GM23338 (cell line): ENCODE measurements around the gene CXorf66. TPM values are rescaled to one million over a fixed set of nuclear protein-coding genes. Genes with fewer than 3 reads are reported as not detected.

Source experiments
- ATAC-seq: fragments of 200-7000 bp; cut with Tn5 transposase; 3 replicates; pipeline ENCODE4 v1.9.1; 2020
- DNase-seq: peaks from one replicate; pipeline ENCODE4 v3.0.0-alpha.2; 2015; ENCODE audit warnings: low spot score
- H2AFZ ChIP-seq: fragments of 200-600 bp; sonication (generic); 2 replicates; pipeline ENCODE4 v1.8.0; 2016; ENCODE audit warnings: antibody characterized with exemption, mild to moderate bottlenecking, moderate library complexity
- H3F3A ChIP-seq: fragments of 200-600 bp; sonication (generic); replicated peaks from 2 replicates; pipeline ENCODE4 v1.8.0; 2017; ENCODE audit warnings: antibody characterized with exemption, mixed run types, low read depth
- H3K27ac ChIP-seq: fragments of 200-600 bp; sonication (generic); 2 replicates; pipeline ENCODE4 v1.6.1; 2016; ENCODE audit warnings: low read depth
- H3K27me3 ChIP-seq: fragments of 200-600 bp; sonication (generic); 2 replicates; pipeline ENCODE4 v1.8.0; 2016; ENCODE audit warnings: mild to moderate bottlenecking, mixed run types, moderate library complexity; ENCODE audit not compliant: insufficient read depth
- H3K36me3 ChIP-seq: fragments of 200-600 bp; sonication (generic); 2 replicates; pipeline ENCODE4 v1.8.0; 2016; ENCODE audit warnings: mild to moderate bottlenecking; ENCODE audit not compliant: insufficient read depth
- H3K4me1 ChIP-seq: fragments of 200-600 bp; sonication (generic); 2 replicates; pipeline ENCODE4 v1.8.0; 2016; ENCODE audit warnings: mild to moderate bottlenecking, moderate library complexity; ENCODE audit not compliant: insufficient read depth
- H3K4me2 ChIP-seq: fragments of 200-600 bp; sonication (generic); 2 replicates; pipeline ENCODE4 v1.7.1; 2017; ENCODE audit warnings: mixed run types
- H3K4me3 ChIP-seq: fragments of 200-600 bp; sonication (generic); 2 replicates; pipeline ENCODE4 v1.6.1; 2016; ENCODE audit warnings: mixed run types
- H3K79me2 ChIP-seq: fragments of 200-600 bp; sonication (generic); replicated peaks from 2 replicates; pipeline ENCODE4 v1.8.0; 2017; ENCODE audit warnings: mild to moderate bottlenecking; ENCODE audit not compliant: insufficient read depth
- H3K9me2 ChIP-seq: fragments of 200-600 bp; sonication (generic); 2 replicates; pipeline ENCODE4 v1.8.0; 2017; ENCODE audit not compliant: insufficient read depth
- H4K20me1 ChIP-seq: fragments of 200-600 bp; sonication (generic); replicated peaks from 2 replicates; pipeline ENCODE4 v1.8.0; 2017; ENCODE audit warnings: mild to moderate bottlenecking; ENCODE audit not compliant: insufficient read depth
- H3K27ac Mint-ChIP-seq: 2 replicates; pipeline ENCODE4 v1.8.0; 2020; ENCODE audit warnings: inconsistent platforms, mild to moderate bottlenecking, moderate library complexity, mixed read lengths
- H3K27me3 Mint-ChIP-seq: 3 replicates; pipeline ENCODE4 v1.8.0; 2022; ENCODE audit warnings: low read depth, mild to moderate bottlenecking, moderate library complexity, mixed read lengths, inconsistent platforms; ENCODE audit not compliant: insufficient read depth, poor library complexity
- H3K36me3 Mint-ChIP-seq: 3 replicates; pipeline ENCODE4 v1.8.0; 2021; ENCODE audit warnings: low read depth, mild to moderate bottlenecking, inconsistent platforms, moderate library complexity, mixed read lengths
- H3K4me1 Mint-ChIP-seq: 3 replicates; pipeline ENCODE4 v1.8.0; 2020; ENCODE audit warnings: mild to moderate bottlenecking, inconsistent platforms, mixed read lengths
- H3K4me3 Mint-ChIP-seq: 3 replicates; pipeline ENCODE4 v1.8.0; 2021; ENCODE audit warnings: moderate library complexity, mild to moderate bottlenecking, inconsistent platforms, mixed read lengths
- H3K9me3 Mint-ChIP-seq: 3 replicates; pipeline ENCODE4 v1.8.0; 2020; ENCODE audit warnings: moderate library complexity, mild to moderate bottlenecking, inconsistent platforms, mixed read lengths
- CREB1 ChIP-seq: fragments of 250-450 bp; sonication (Bioruptor Pico); IDR thresholded peaks from 2 replicates; pipeline ENCODE4 v1.5.0; 2020; ENCODE audit warnings: low read depth, mild to moderate bottlenecking, moderate library complexity
- CTCF ChIP-seq, 2 experiments: fragments of 200-600 bp in 1 of 2; sonication (generic) in 1 of 2; conservative IDR thresholded peaks; 2 replicates each; pipeline versions ENCODE4 v1.5.1 to v1.6.1; 2016 to 2017; ENCODE audit warnings: antibody characterized with exemption in 2 of 2, low read depth in 2 of 2, mild to moderate bottlenecking in 2 of 2, moderate library complexity in 1 of 2
- ETS1 ChIP-seq: IDR thresholded peaks from 2 replicates; pipeline ENCODE4 v1.6.1; 2016; ENCODE audit warnings: antibody characterized with exemption
- EZH2 ChIP-seq: fragments of 200-600 bp; sonication (generic); IDR thresholded peaks from one replicate; pipeline ENCODE4 v1.8.0; 2017; ENCODE audit warnings: antibody characterized with exemption, mild to moderate bottlenecking, low read depth; ENCODE audit not compliant: unreplicated experiment
- EZH2phosphoT487 ChIP-seq: fragments of 200-600 bp; sonication (generic); IDR thresholded peaks from one replicate; pipeline ENCODE4 v1.8.1; 2018; ENCODE audit warnings: antibody characterized with exemption; ENCODE audit not compliant: unreplicated experiment
- JUNB ChIP-seq: IDR thresholded peaks from one replicate; pipeline ENCODE4 v1.6.1; 2016; ENCODE audit warnings: antibody characterized with exemption; ENCODE audit not compliant: unreplicated experiment
- NANOG ChIP-seq: IDR thresholded peaks from 2 replicates; pipeline ENCODE4 v1.6.1; 2016; ENCODE audit warnings: antibody characterized with exemption, borderline replicate concordance
- POLR2AphosphoS5 ChIP-seq: IDR thresholded peaks from 2 replicates; pipeline ENCODE4 v1.6.1; 2016; ENCODE audit warnings: antibody characterized with exemption, low read depth
- REST ChIP-seq: IDR thresholded peaks from one replicate; pipeline ENCODE4 v1.6.1; 2018; ENCODE audit warnings: antibody characterized with exemption; ENCODE audit not compliant: unreplicated experiment
- STAT1 ChIP-seq: IDR thresholded peaks from one replicate; pipeline ENCODE4 v1.6.1; 2016; ENCODE audit warnings: antibody characterized with exemption; ENCODE audit not compliant: unreplicated experiment
- ZNF114 ChIP-seq: fragments of 250-450 bp; sonication (Bioruptor Pico); IDR thresholded peaks from 2 replicates; pipeline ENCODE4 v1.5.0; 2020; ENCODE audit warnings: mild to moderate bottlenecking, moderate library complexity
- ZNF331 ChIP-seq: fragments of 250-450 bp; sonication (Bioruptor Pico); IDR thresholded peaks from 2 replicates; pipeline ENCODE4 v1.5.0; 2020; ENCODE audit warnings: low read depth, mild to moderate bottlenecking, moderate library complexity
- ZNF462 ChIP-seq: fragments of 250-450 bp; sonication (Bioruptor Pico); IDR thresholded peaks from 2 replicates; pipeline ENCODE4 v1.5.0; 2020; ENCODE audit warnings: mild to moderate bottlenecking, moderate library complexity
- polyA plus RNA-seq: library from polyadenylated mRNA; unstranded; fragments of >200 nt; fragmentation: Nextera tagmentation; extraction: Ambion mirVana; gene quantifications from 2 replicates; pipeline ENCODE4 v1.2.1, GENCODE V29; 2016
- total RNA-seq: library from RNA; depleted of rRNA; stranded (reverse); fragments of >200 nt; shearing (Covaris generic); gene quantifications from 2 replicates; pipeline ENCODE4 v1.2.3, GENCODE V29; 2014

Gene CXorf66
- total and polyA plus RNA-seq, 2 experiments from 2014 or later = not detected

GRCh38 chrX:139972113-139972512 is 6.8 kb upstream of the CXorf66 start:
- Histone ChIP-seq H3F3A (no peaks in the 10 kb centered on the region), H4K20me1 (no peaks in the 10 kb centered on the region), H3K36me3 (no peaks in the 10 kb centered on the region), H3K27me3 (no peaks in the 10 kb centered on the region), H2AFZ (no peak overlapping the region), H3K27ac (no peak overlapping the region), H3K9me2 (no peaks in the 10 kb centered on the region), H3K4me1 (0 out of 2 replicates have a peak, but pooled peaks cover 3% of the 10 kb centered on the region), H3K4me3 (no peak overlapping the region), H3K79me2 (no peaks in the 10 kb centered on the region), H3K4me2 (no peak overlapping the region)
- Mint-ChIP-seq H3K36me3 (no peaks in the 10 kb centered on the region), H3K27ac (no peak overlapping the region), H3K4me1 (peaks cover 6% of the 10 kb centered on the region; the same call in 2 of the 3 replicates), H3K9me3 (peaks cover 3% of the 10 kb centered on the region; the same call in 1 of the 3 replicates), H3K4me3 (no peak overlapping the region), H3K27me3 (no peaks in the 10 kb centered on the region)
- DNase-seq = no peak
- TF ChIP-seq CTCF (conservative IDR thresholded peaks at IDR 0.05; ENCODE audit: low read depth in 2 of 2) = no peak
- no peak for TF ChIP-seq EZH2phosphoT487
- TF ChIP-seq NANOG = no peak
- no peak for TF ChIP-seq ZNF114 (CRISPR knock-in tag)
- TF ChIP-seq POLR2AphosphoS5 = no peak
- no peak for TF ChIP-seq EZH2
- TF ChIP-seq REST = no peak
- TF ChIP-seq ZNF462 = no peak
- no peak for TF ChIP-seq JUNB
- no peak for TF ChIP-seq CREB1 (CRISPR knock-in tag)
- TF ChIP-seq STAT1 = no peak
- no peak for TF ChIP-seq ETS1
- no peak for TF ChIP-seq ZNF331 (CRISPR knock-in tag)
- ATAC-seq = no peak
